ENCODE measurements around the gene ADARB2.

- TF ChIP-seq CTCF (IDR thresholded peaks at IDR 0.05): no peak
- TF ChIP-seq POLR2A (IDR thresholded peaks at IDR 0.05): no peak
These were observed 579.3 kb downstream of the ADARB2 start for GRCh38 chr10:1158066-1158465.
